ENCODE measurements around the gene CHEK1. TPM values are rescaled to one million over a fixed set of nuclear protein-coding genes. Genes with fewer than 3 reads are reported as not detected.

Gene CHEK1
- total RNA-seq, 1 experiment from 2014 or later = 33.2 TPM

DNA sequence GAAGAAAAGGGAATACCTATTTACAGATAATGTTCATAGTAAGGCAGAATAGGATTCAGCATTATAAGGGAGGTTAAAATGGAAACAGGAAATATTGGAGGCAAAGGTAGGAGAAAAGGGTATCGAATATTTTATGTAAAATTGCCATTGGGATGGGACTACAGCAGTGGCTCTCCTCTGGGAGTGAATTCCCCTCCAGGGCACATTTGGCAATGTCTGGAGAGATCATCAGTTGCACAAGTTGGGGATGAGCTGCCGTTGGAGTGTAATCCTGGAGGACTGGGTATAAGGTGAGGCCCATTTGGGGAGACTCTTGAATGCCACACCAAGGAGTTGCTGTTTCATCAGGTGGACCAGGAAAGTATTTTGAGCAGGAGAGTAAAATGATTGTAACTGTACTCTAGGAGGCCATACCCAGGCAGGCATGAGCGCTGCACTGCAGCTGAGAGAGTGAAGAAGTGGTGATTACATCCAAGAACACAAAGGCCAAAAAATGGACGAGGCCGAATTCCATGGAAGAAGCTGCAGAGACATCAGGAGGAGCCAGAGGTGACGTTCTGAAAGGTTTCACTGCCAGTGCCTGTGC lies 64.4 kb downstream of the CHEK1 start:
- TF ChIP-seq, protein P1, sequence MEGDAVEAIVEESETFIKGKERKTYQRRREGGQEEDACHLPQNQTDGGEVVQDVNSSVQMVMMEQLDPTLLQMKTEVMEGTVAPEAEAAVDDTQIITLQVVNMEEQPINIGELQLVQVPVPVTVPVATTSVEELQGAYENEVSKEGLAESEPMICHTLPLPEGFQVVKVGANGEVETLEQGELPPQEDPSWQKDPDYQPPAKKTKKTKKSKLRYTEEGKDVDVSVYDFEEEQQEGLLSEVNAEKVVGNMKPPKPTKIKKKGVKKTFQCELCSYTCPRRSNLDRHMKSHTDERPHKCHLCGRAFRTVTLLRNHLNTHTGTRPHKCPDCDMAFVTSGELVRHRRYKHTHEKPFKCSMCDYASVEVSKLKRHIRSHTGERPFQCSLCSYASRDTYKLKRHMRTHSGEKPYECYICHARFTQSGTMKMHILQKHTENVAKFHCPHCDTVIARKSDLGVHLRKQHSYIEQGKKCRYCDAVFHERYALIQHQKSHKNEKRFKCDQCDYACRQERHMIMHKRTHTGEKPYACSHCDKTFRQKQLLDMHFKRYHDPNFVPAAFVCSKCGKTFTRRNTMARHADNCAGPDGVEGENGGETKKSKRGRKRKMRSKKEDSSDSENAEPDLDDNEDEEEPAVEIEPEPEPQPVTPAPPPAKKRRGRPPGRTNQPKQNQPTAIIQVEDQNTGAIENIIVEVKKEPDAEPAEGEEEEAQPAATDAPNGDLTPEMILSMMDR (IDR thresholded peaks at IDR 0.05; ENCODE audit: unreplicated experiment) = no peak
- H3K27me3 Mint-ChIP-seq (ENCODE audit: unreplicated experiment) = no peaks in the 10 kb centered on the region
- no peak overlapping the region for H3K27ac Mint-ChIP-seq (ENCODE audit: unreplicated experiment)
- H3K9me3 Mint-ChIP-seq (ENCODE audit: low read depth, unreplicated experiment) = no peaks in the 10 kb centered on the region
- intact Hi-C loops (cut with micrococcal nuclease; ENCODE audit: unreplicated experiment) = no loop called here
- no TSS peak for BruUV-seq (replicated peaks)
- CTCF ChIA-PET = no interaction called here
- H3K36me3 Mint-ChIP-seq (ENCODE audit: insufficient read depth, unreplicated experiment) = no peaks in the 10 kb centered on the region
- H3K4me3 Mint-ChIP-seq (ENCODE audit: low read depth, unreplicated experiment) = no peak overlapping the region
- DNase-seq = no peak
- no peaks in the 10 kb centered on the region for H3K4me1 Mint-ChIP-seq (ENCODE audit: low read depth, unreplicated experiment)

DNA sequence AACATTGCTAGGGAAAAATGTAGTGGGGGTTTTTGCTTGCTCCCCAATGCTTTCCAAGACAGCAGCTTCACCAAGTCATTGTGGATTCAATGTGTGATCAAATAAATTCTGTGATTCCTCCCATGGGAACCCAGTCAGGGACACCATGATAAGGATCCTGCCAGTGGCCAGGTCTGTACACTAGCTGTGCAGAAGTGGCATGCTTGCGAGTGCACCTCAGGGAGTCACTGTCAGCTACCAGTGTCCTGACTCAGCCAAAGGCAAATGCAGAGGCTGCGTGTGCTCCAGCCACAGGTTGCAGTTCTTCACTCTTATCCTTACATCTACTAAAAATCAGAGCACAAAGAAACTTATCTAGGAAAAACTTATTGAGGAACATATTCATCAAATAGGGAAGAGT lies 65.0 kb downstream of the CHEK1 start:
- H3K27me3 Mint-ChIP-seq (ENCODE audit: unreplicated experiment) = no peaks in the 10 kb centered on the region

DNA sequence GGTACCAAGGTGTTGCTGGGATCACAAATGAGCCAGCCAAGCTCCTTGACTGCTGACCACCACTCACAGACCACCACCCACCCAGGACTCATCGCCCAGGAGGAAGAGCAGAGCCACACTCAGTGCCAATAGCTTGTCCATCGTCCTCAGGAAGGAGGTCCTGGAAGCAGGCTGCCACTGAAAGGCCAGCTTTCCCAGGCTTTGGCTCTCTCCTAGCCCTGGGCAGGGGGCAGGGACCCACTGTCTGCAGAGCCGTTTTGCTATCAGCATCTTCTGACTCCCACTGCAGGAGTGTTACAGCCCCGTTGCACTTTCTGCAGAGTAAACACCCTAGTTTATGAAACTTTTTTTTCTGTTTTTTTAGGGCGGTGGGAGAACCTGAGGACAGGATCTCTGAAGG lies 67.9 kb downstream of the CHEK1 start:
- BruUV-seq (replicated peaks) = no TSS peak
- Mint-ChIP-seq H3K27me3 (ENCODE audit: unreplicated experiment) (no peaks in the 10 kb centered on the region), H3K27ac (ENCODE audit: unreplicated experiment) (no peak overlapping the region), H3K9me3 (ENCODE audit: low read depth, unreplicated experiment) (no peaks in the 10 kb centered on the region), H3K4me1 (ENCODE audit: low read depth, unreplicated experiment) (no peaks in the 10 kb centered on the region), H3K36me3 (ENCODE audit: insufficient read depth, unreplicated experiment) (no peaks in the 10 kb centered on the region), H3K4me3 (ENCODE audit: low read depth, unreplicated experiment) (no peak overlapping the region)
- CTCF ChIA-PET = no interaction called here
- intact Hi-C loops (cut with micrococcal nuclease; ENCODE audit: unreplicated experiment) = no loop called here
- TF ChIP-seq, protein P1 (IDR thresholded peaks at IDR 0.05; ENCODE audit: unreplicated experiment) = no peak
- DNase-seq = no peak

More for the DNA sequence above, 65.0 kb downstream of the CHEK1 start:
- Mint-ChIP-seq H3K4me3 (ENCODE audit: low read depth, unreplicated experiment) (no peak overlapping the region), H3K27ac (ENCODE audit: unreplicated experiment) (no peak overlapping the region), H3K4me1 (ENCODE audit: low read depth, unreplicated experiment) (no peaks in the 10 kb centered on the region), H3K36me3 (ENCODE audit: insufficient read depth, unreplicated experiment) (no peaks in the 10 kb centered on the region), H3K9me3 (ENCODE audit: low read depth, unreplicated experiment) (no peaks in the 10 kb centered on the region)
- intact Hi-C loops (cut with micrococcal nuclease; ENCODE audit: unreplicated experiment) = no loop called here
- no TSS peak for BruUV-seq (replicated peaks)
- no peak for DNase-seq
- TF ChIP-seq, protein P1 (IDR thresholded peaks at IDR 0.05; ENCODE audit: unreplicated experiment) = no peak
- CTCF ChIA-PET = no interaction called here

DNA sequence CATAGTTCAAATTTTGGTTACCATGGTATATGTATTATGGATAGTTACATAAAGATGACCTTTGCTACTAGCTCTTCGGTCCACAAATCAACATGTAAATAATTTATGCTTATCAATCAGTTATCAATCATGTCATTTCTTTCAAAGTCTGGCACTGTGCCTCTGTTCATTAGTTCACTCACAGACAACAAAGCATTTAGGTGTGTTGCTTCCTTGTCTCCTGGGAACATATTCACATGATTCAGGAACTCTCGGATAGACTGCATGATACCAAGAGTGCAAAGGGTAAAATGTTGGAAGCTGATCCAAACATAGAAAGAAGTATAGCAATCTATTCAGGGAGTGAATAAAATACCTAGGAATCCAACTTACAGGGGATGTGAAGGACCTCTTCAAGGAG lies 70.0 kb downstream of the CHEK1 start:
- TF ChIP-seq, protein P1 (IDR thresholded peaks at IDR 0.05; ENCODE audit: unreplicated experiment) = no peak
- no peak for DNase-seq
- intact Hi-C loops (cut with micrococcal nuclease; ENCODE audit: unreplicated experiment) = no loop called here
- Mint-ChIP-seq H3K27ac (ENCODE audit: unreplicated experiment) (no peak overlapping the region), H3K4me1 (ENCODE audit: low read depth, unreplicated experiment) (no peaks in the 10 kb centered on the region), H3K27me3 (ENCODE audit: unreplicated experiment) (peaks cover 13% of the 10 kb centered on the region), H3K4me3 (ENCODE audit: low read depth, unreplicated experiment) (no peak overlapping the region), H3K36me3 (ENCODE audit: insufficient read depth, unreplicated experiment) (no peaks in the 10 kb centered on the region), H3K9me3 (ENCODE audit: low read depth, unreplicated experiment) (no peaks in the 10 kb centered on the region)
- no TSS peak for BruUV-seq (replicated peaks)
- CTCF ChIA-PET = no interaction called here

Data from Calu3 (cell line).